Suprapubic skin (tissue), 4 donors: ENCODE results near the gene LCNL1. TPM values are rescaled to one million over a fixed set of nuclear protein-coding genes. Genes with fewer than 3 reads are reported as not detected.
"Not testable (repeated sequence)": the region's sequence is repeated elsewhere in the genome, so short reads cannot be mapped to it uniquely, and the experiment has no call there.

ENCODE experiments used
- DNase-seq, 2 donors: peaks; one replicate each; pipeline ENCODE4 v3.0.0-alpha.2; 2019; ENCODE audit warnings: low spot score in 2 of 2
- H3K27ac ChIP-seq: fragments of 200-600 bp; sonication (generic); one replicate; pipeline ENCODE4 v1.5.1; 2019
- H3K27me3 ChIP-seq: fragments of 200-600 bp; sonication (generic); one replicate; pipeline ENCODE4 v1.5.1; 2019
- H3K36me3 ChIP-seq: fragments of 200-600 bp; sonication (generic); one replicate; pipeline ENCODE4 v1.5.1; 2019
- H3K4me1 ChIP-seq: fragments of 200-600 bp; sonication (generic); one replicate; pipeline ENCODE4 v1.5.1; 2019
- H3K4me3 ChIP-seq: fragments of 200-600 bp; sonication (generic); one replicate; pipeline ENCODE4 v1.5.1; 2019; ENCODE audit warnings: mild to moderate bottlenecking
- H3K9me3 ChIP-seq: fragments of 200-600 bp; sonication (generic); one replicate; pipeline ENCODE4 v1.5.1; 2019
- CTCF ChIP-seq, 2 donors: fragments of 200-600 bp in 1 of 2; fragments of 450-650 bp in 1 of 2; sonication (generic) in 1 of 2; IDR thresholded peaks; one replicate each; pipeline ENCODE4 v1.5.1; 2016 to 2019; ENCODE audit warnings: antibody characterized with exemption in 2 of 2, mild to moderate bottlenecking in 1 of 2, moderate library complexity in 1 of 2
- EP300 ChIP-seq: sonication (generic); formaldehyde crosslinking; IDR thresholded peaks from one replicate; pipeline ENCODE4 v1.6.1; 2017; ENCODE audit warnings: antibody characterized with exemption
- POLR2A ChIP-seq, 2 donors: fragments of 450-650 bp; IDR thresholded peaks; one replicate each; pipeline ENCODE4 v1.6.1; 2017; ENCODE audit warnings: antibody characterized with exemption in 2 of 2, mild to moderate bottlenecking in 2 of 2, moderate library complexity in 2 of 2
- POLR2AphosphoS5 ChIP-seq, 3 donors: sonication (generic); formaldehyde crosslinking; IDR thresholded peaks; one replicate each; pipeline ENCODE4 v1.6.1; 2017; ENCODE audit warnings: antibody characterized with exemption in 3 of 3
- WGBS: methylation state at CpG from one replicate; pipeline ENCODE4 v1.1.5; 2018; 5-methylcytosine and 5-hydroxymethylcytosine counted together
- total RNA-seq, 4 donors: library from RNA; depleted of rRNA; stranded (reverse); fragments of >200 nt; gene quantifications; one replicate each; pipeline ENCODE4 v1.1.0, GENCODE V29; 2016

LCNL1 gene
- total RNA-seq, 4 donors from 2014 or later, result 0.18 to 0.40 TPM; not detected in 2

GRCh38 chr9:137004285-137004684 is 21.5 kb downstream of the LCNL1 start:
- H3K27me3 ChIP-seq, DNase-seq, H3K27ac ChIP-seq, H3K4me1 ChIP-seq, H3K4me3 ChIP-seq, H3K9me3 ChIP-seq: not testable (repeated sequence)
- peaks cover 18% of the 10 kb centered on the region for H3K36me3 ChIP-seq
- WGBS, result 34% methylated on average over 14 of the region's 17 CpGs
- TF ChIP-seq CTCF (IDR thresholded peaks at IDR 0.05), result peak in 1 of 2 donors; percentile 43

- H3K4me1 ChIP-seq, result no peaks in the 10 kb centered on the region
- no peak for TF ChIP-seq CTCF (IDR thresholded peaks at IDR 0.05)
- no peak for TF ChIP-seq POLR2AphosphoS5 (IDR thresholded peaks at IDR 0.05)
- H3K36me3 ChIP-seq, result peaks cover 36% of the 10 kb centered on the region
- no peak overlapping the region for H3K27ac ChIP-seq
- DNase-seq, result no peak
- no peaks in the 10 kb centered on the region for H3K27me3 ChIP-seq
- 76% methylated on average over 23 of the region's 24 CpGs for WGBS
- no peaks in the 10 kb centered on the region for H3K9me3 ChIP-seq
- no peak overlapping the region for H3K4me3 ChIP-seq
Measured at GRCh38 chr9:137006116-137007003, 23.6 kb downstream of the LCNL1 start.

- DNase-seq, result no peak
- TF ChIP-seq POLR2A (IDR thresholded peaks at IDR 0.05), result no peak
- TF ChIP-seq POLR2AphosphoS5 (IDR thresholded peaks at IDR 0.05), result no peak
- no peak for TF ChIP-seq EP300
- no peak for TF ChIP-seq CTCF (IDR thresholded peaks at IDR 0.05)
- Histone ChIP-seq H3K27me3 (no peaks in the 10 kb centered on the region), H3K27ac (no peak overlapping the region), H3K9me3 (no peaks in the 10 kb centered on the region), H3K36me3 (peaks cover 45% of the 10 kb centered on the region), H3K4me1 (no peaks in the 10 kb centered on the region), H3K4me3 (no peak overlapping the region)
- 84% methylated on average over 13 of the region's 30 CpGs for WGBS
Measured at GRCh38 chr9:137007108-137007815, 24.5 kb downstream of the LCNL1 start.

GRCh38 chr9:137007816-137008270 is 25.1 kb downstream of the LCNL1 start:
- Histone ChIP-seq H3K27ac (no peak overlapping the region), H3K27me3 (no peaks in the 10 kb centered on the region), H3K36me3 (peaks cover 50% of the 10 kb centered on the region), H3K4me3 (no peak overlapping the region), H3K9me3 (no peaks in the 10 kb centered on the region), H3K4me1 (no peaks in the 10 kb centered on the region)
- DNase-seq, result no peak
- TF ChIP-seq POLR2AphosphoS5 (IDR thresholded peaks at IDR 0.05) (no peak), POLR2A (IDR thresholded peaks at IDR 0.05) (no peak), CTCF (IDR thresholded peaks at IDR 0.05) (no peak)
- 90% methylated on average over 2 of the region's 13 CpGs for WGBS

GRCh38 chr9:137008312-137008711 is 25.5 kb downstream of the LCNL1 start:
- Histone ChIP-seq H3K4me3 (no peak overlapping the region), H3K27ac (no peak overlapping the region), H3K36me3 (peaks cover 55% of the 10 kb centered on the region), H3K4me1 (no peaks in the 10 kb centered on the region), H3K9me3 (no peaks in the 10 kb centered on the region), H3K27me3 (no peaks in the 10 kb centered on the region)
- TF ChIP-seq POLR2A (IDR thresholded peaks at IDR 0.05) (no peak), EP300 (no peak), CTCF (IDR thresholded peaks at IDR 0.05) (no peak), POLR2AphosphoS5 (IDR thresholded peaks at IDR 0.05) (no peak)
- DNase-seq, result no peak
- 85% methylated on average over 17 of the region's 22 CpGs for WGBS
